K562 (cell line): ENCODE measurements around the gene MIDN. TPM values are rescaled to one million over a fixed set of nuclear protein-coding genes. Genes with fewer than 3 reads are reported as not detected.

Experiments used
- CREB3L1 ChIP-seq: fragments of 450-650 bp; IDR thresholded peaks from 2 replicates; pipeline ENCODE4 v1.6.1; 2014; ENCODE audit warnings: low read depth, mild to moderate bottlenecking, moderate library complexity, borderline replicate concordance
- E2F6 ChIP-seq, 2 experiments: IDR thresholded peaks; 2 replicates each; pipeline ENCODE4 v1.6.1; 2011; ENCODE audit warnings: borderline replicate concordance in 1 of 2, control low read depth in 1 of 2, low read depth in 1 of 2, low read length in 1 of 2, mild to moderate bottlenecking in 1 of 2, mixed read lengths in 1 of 2, moderate library complexity in 1 of 2; ENCODE audit not compliant: insufficient read depth in 1 of 2, insufficient read length in 1 of 2, poor library complexity in 1 of 2, severe bottlenecking in 1 of 2; ENCODE audit errors: extremely low read depth in 1 of 2
- HMGXB4 ChIP-seq: sonication (generic); formaldehyde crosslinking; IDR thresholded peaks from 2 replicates; pipeline ENCODE4 v1.8.1; 2023; ENCODE audit warnings: mild to moderate bottlenecking, missing genetic modification reagents
- NRF1 ChIP-seq, 2 experiments: fragments of 450-650 bp; IDR thresholded peaks in 1 of 2; conservative IDR thresholded peaks in 1 of 2; 2 replicates each; pipeline ENCODE4 v1.6.1; 2014; ENCODE audit warnings: mild to moderate bottlenecking in 2 of 2
- SAFB2 ChIP-seq: fragments of 200-400 bp; formaldehyde crosslinking; IDR thresholded peaks from 2 replicates; pipeline ENCODE4 v1.6.1; 2018; ENCODE audit warnings: borderline replicate concordance, low read length, low read depth, moderate library complexity; ENCODE audit not compliant: severe bottlenecking
- SMAD4 ChIP-seq: fragments of 250-450 bp; sonication (Bioruptor Pico); conservative IDR thresholded peaks from 2 replicates; pipeline ENCODE4 v1.8.0; 2021; ENCODE audit warnings: inconsistent platforms, mild to moderate bottlenecking, moderate library complexity
- TCF15 ChIP-seq: fragments of 250-450 bp; sonication (Bioruptor Pico); IDR thresholded peaks from 2 replicates; pipeline ENCODE4 v1.8.0; 2022; ENCODE audit warnings: moderate library complexity, mild to moderate bottlenecking, inconsistent platforms
- USF1 ChIP-seq: sonication (generic); formaldehyde crosslinking; IDR thresholded peaks from 2 replicates; pipeline ENCODE4 v1.9.0; 2022; ENCODE audit warnings: mild to moderate bottlenecking, missing genetic modification reagents
- YBX1 ChIP-seq: fragments of 450-650 bp; IDR thresholded peaks from 2 replicates; pipeline ENCODE4 v1.7.1; 2016; ENCODE audit warnings: mild to moderate bottlenecking
- ZBTB8A ChIP-seq: fragments of 450-650 bp; IDR thresholded peaks from 2 replicates; pipeline ENCODE4 v1.6.1; 2018; ENCODE audit warnings: mild to moderate bottlenecking, moderate library complexity; ENCODE audit not compliant: partially characterized antibody
- ZNF146 ChIP-seq: IDR thresholded peaks from one replicate; pipeline ENCODE4 v1.6.1; 2018; ENCODE audit warnings: missing compliant biosample characterization; ENCODE audit not compliant: unreplicated experiment
- ZNF280A ChIP-seq: fragments of 450-650 bp; IDR thresholded peaks from 2 replicates; pipeline ENCODE4 v1.6.1; 2018; ENCODE audit warnings: mild to moderate bottlenecking, low read depth; ENCODE audit not compliant: partially characterized antibody
- ZNF324 ChIP-seq: fragments of 250-450 bp; sonication (Bioruptor Pico); IDR thresholded peaks from 2 replicates; pipeline ENCODE4 v1.4.0; 2020; ENCODE audit warnings: mild to moderate bottlenecking
- ZNF354B ChIP-seq: fragments of 250-450 bp; sonication (Bioruptor Pico); IDR thresholded peaks from 2 replicates; pipeline ENCODE4 v1.4.0; 2020
- ZNF639 ChIP-seq, 2 experiments: fragments of 200-800 bp in 1 of 2; sonication (Bioruptor generic) in 1 of 2; sonication (generic) in 1 of 2; formaldehyde crosslinking in 1 of 2; IDR thresholded peaks in 1 of 2; conservative IDR thresholded peaks in 1 of 2; 2 replicates each; pipeline versions ENCODE4 v1.5.0 to v1.6.1; 2016 to 2020; ENCODE audit warnings: missing compliant biosample characterization in 1 of 2, missing genetic modification characterization in 1 of 2, missing genetic modification reagents in 1 of 2
- ZSCAN29 ChIP-seq: fragments of 450-650 bp; IDR thresholded peaks from 2 replicates; pipeline ENCODE4 v1.6.1; 2017
- polyA plus RNA-seq, 8 experiments: library from polyadenylated mRNA; depleted of rRNA in 4 of 8; stranded (reverse) in 5 of 8; unstranded in 3 of 8; fragments of >200 nt; fragmentation: Nextera tagmentation in 2 of 8; fragmentation: Illumina TruSeq in 1 of 8; extraction: Ambion mirVana in 2 of 8; extraction: Trizol in 1 of 8; gene quantifications; 2 replicates each; pipeline versions ENCODE4 v1.2.1 to v1.2.3, GENCODE V29; 2011 to 2014; ENCODE audit warnings: inconsistent platforms in 1 of 8, missing spikeins in 1 of 8
- total RNA-seq, 7 experiments: library from RNA; depleted of rRNA in 6 of 7; stranded (reverse); fragments of >200 nt in 6 of 7; fragmentation: Illumina TruSeq in 2 of 7; extraction: Trizol in 2 of 7; gene quantifications; 2 replicates each; pipeline versions ENCODE4 v1.2.1 to v1.2.3, GENCODE V29; 2011 to 2021; ENCODE audit warnings: low replicate concordance in 1 of 7

MIDN gene
- total and polyA plus RNA-seq, 9 of the 15 experiments (the other 6 are each of a cell fraction or from before 2014, with no cell fraction given): 0.17 to 120 (median 10.1) TPM

GRCh38 chr19:1271528-1272422, 23.4 kb downstream of the MIDN start (continued):
- TF ChIP-seq ZNF639 (CRISPR knock-in tag; conservative IDR thresholded peaks at IDR 0.05 in 1 of 2, IDR thresholded peaks at IDR 0.05 in 1 of 2): no peak
- peak; percentile 49; the same call in 1 of the 2 replicates for TF ChIP-seq CREB3L1
- TF ChIP-seq YBX1: no peak
- no peak for TF ChIP-seq ZBTB8A
- 0 out of 2 replicates have a peak, but pooled peaks have one; percentile 30 for TF ChIP-seq SMAD4 (CRISPR knock-in tag)
- peak; percentile 8 to 41 for TF ChIP-seq E2F6 (IDR thresholded peaks at IDR 0.05; ENCODE audit: borderline replicate concordance in 1 of 2, extremely low read depth in 1 of 2, insufficient read depth in 1 of 2, insufficient read length in 1 of 2, low read depth in 1 of 2, low read length in 1 of 2, poor library complexity in 1 of 2, severe bottlenecking in 1 of 2)
- no peak for TF ChIP-seq ZNF354B
- TF ChIP-seq ZNF280A: no peak
- TF ChIP-seq HMGXB4 (CRISPR knock-in tag): peak; percentile 45; the same call in 1 of the 2 replicates
- TF ChIP-seq USF1 (CRISPR knock-in tag): no peak
- TF ChIP-seq NRF1 (conservative IDR thresholded peaks at IDR 0.05 in 1 of 2, IDR thresholded peaks at IDR 0.05 in 1 of 2): peak in 1 of 2 experiments; percentile 21; a peak in 1 of 4 replicates
- TF ChIP-seq TCF15 (CRISPR knock-in tag): no peak
- TF ChIP-seq ZNF146 (CRISPR knock-in tag): no peak
- TF ChIP-seq SAFB2: no peak
- TF ChIP-seq ZNF324 (CRISPR knock-in tag): no peak
- no peak for TF ChIP-seq ZSCAN29
